Measurements from ENCODE around the gene LRRC1. TPM values are rescaled to one million over a fixed set of nuclear protein-coding genes. Genes with fewer than 3 reads are reported as not detected.

The LRRC1 gene
- total RNA-seq (2022; extraction: Qiagen RNA extraction; ENCODE audit: low read depth), result 4.6 to 7.0 TPM (median 5.9 TPM) in 5 replicates

GRCh38 chr6:53794720-53795339 is at the start of gene LRRC1:
Gene LRRC1, plus strand, starts transcription at chr6:53795005. Its CDS starts 252 bp downstream, at chr6:53795257.

Other genes starting within 250 kb of the LRRC1 start
- gene GCLC, start 249.9 kb upstream of the LRRC1 start, total RNA-seq (2022; extraction: Qiagen RNA extraction; ENCODE audit: low read depth), result 94.9 to 158 TPM (median 115 TPM) in 5 replicates
- 0.05 to 0.12 TPM (median 0.07 TPM) in 4 of 5 replicates, not detected in the other for gene KLHL31, start 129.2 kb upstream of the LRRC1 start, total RNA-seq (2022; extraction: Qiagen RNA extraction; ENCODE audit: low read depth)

All from A549 treated with ZK216348 at 1 μM for 4 hours (cell line).